Epithelial cell of esophagus (primary cell): ENCODE data around the gene SMAD2.
"Not testable (repeated sequence)": the region's sequence is repeated elsewhere in the genome, so short reads cannot be mapped to it uniquely, and the experiment has no call there.

Experiments used
- DNase-seq: peaks from one replicate; pipeline ENCODE4 v3.0.0; 2010; ENCODE audit warnings: low read depth
- H3K4me3 ChIP-seq: 2 replicates; pipeline ENCODE4 v1.5.1; 2011; ENCODE audit warnings: mild to moderate bottlenecking, low read length, control low read depth
- TF ChIP-seq, protein P1 (sequence below): IDR thresholded peaks from 2 replicates; pipeline ENCODE4 v1.5.1; 2011; ENCODE audit warnings: low read depth, mild to moderate bottlenecking, low read length, control low read depth, inconsistent platforms; ENCODE audit not compliant: insufficient read depth; ENCODE audit errors: missing control alignments

The SMAD2 gene

DNA sequence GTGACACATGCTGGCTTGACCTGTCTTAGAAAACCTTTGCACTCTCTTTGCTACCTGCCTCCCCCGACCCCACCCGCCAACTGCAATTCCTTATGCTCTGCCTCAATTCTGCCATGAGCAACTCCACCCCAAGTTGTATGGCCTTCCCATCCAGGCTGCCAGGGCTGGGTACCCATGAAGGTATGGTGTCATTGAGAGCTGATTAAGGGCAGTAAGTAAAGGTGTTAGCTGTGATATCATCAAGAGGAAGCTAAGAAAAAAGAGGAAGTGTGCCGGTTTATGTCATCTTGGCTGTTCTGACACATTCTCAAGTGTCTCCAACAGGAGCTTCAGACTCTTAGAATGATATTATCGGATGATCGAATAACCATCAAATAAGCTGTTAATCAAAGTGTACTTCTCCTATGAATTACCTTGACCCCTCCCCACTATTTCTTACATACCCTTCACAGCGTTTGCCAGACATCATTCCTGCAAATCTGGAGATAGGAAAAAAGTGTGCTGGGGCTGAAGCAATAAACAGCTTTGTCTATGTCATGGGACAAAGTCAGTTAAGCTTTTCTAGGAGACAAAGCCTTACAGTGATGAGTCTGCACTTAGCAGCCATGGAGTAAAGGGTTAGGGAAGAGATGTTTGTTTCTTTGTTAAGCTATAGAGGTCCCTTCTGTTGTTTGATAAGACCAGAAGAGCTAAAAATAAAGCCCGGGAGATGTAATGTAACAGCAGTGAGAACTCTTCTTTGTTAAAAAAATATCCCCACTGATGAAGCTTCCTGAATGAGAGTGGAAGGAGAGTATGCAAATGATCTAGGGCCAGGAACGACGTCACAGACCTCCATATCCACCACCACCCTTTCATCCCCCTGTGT lies 40.4 kb upstream of the SMAD2 start:
- no peak overlapping the region for H3K4me3 ChIP-seq
- DNase-seq = no peak
- TF ChIP-seq, protein P1, sequence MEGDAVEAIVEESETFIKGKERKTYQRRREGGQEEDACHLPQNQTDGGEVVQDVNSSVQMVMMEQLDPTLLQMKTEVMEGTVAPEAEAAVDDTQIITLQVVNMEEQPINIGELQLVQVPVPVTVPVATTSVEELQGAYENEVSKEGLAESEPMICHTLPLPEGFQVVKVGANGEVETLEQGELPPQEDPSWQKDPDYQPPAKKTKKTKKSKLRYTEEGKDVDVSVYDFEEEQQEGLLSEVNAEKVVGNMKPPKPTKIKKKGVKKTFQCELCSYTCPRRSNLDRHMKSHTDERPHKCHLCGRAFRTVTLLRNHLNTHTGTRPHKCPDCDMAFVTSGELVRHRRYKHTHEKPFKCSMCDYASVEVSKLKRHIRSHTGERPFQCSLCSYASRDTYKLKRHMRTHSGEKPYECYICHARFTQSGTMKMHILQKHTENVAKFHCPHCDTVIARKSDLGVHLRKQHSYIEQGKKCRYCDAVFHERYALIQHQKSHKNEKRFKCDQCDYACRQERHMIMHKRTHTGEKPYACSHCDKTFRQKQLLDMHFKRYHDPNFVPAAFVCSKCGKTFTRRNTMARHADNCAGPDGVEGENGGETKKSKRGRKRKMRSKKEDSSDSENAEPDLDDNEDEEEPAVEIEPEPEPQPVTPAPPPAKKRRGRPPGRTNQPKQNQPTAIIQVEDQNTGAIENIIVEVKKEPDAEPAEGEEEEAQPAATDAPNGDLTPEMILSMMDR = no peak

DNA sequence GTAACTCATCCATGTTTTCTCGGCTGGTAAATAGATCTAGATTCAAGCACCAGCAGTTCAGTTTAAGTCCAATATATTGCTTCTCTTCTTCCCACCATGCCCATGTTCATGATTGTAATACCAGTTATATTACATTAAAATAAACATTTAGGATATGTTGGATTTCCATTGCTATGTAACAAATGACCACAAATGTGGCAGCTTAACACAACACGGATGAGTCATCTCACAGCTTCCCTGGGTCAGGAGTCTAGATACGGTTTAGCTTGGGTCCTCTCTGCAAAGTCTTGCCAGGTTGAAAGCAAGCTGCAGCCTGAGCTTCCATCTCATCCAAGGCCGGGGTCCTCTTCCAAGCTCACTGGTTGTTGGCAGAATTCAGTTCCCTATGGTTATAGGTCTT lies 39.4 kb upstream of the SMAD2 start:
- TF ChIP-seq, protein P1 = no peak
- no peak for DNase-seq
- H3K4me3 ChIP-seq = no peak overlapping the region

DNA sequence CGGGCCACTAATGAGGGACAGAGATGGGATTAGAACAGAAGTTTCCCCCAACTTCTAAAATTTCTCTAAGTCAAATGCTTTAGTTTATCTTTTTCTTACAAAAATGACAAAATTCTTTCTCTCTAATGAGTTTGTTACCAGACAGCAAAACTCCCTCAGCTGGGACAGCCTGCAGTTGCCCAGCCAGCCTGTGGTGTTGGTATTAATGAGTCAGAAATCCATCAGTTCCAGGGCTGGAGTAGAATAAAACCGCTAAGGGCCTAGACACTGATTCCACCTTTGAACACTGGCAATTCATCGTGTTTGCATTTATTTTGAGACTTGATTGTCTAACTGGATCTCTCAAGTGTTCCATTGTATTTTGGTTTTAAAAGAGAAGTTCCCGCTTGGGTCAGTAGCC lies 38.3 kb upstream of the SMAD2 start:
- TF ChIP-seq, protein P1 = no peak
- DNase-seq = peak; percentile 14
- H3K4me3 ChIP-seq = no peak overlapping the region

GRCh38 chr18:47968006-47968676 lies 37.7 kb upstream of the SMAD2 start:
- no peak for DNase-seq
- H3K4me3 ChIP-seq = no peak overlapping the region
- TF ChIP-seq, protein P1 = no peak

GRCh38 chr18:47964053-47964452 lies 33.6 kb upstream of the SMAD2 start:
- no peak overlapping the region for H3K4me3 ChIP-seq
- peak; percentile 30 for DNase-seq
- TF ChIP-seq, protein P1 = no peak

GRCh38 chr18:47961003-47961402 lies 30.5 kb upstream of the SMAD2 start:
- DNase-seq, H3K4me3 ChIP-seq: not testable (repeated sequence)

DNA sequence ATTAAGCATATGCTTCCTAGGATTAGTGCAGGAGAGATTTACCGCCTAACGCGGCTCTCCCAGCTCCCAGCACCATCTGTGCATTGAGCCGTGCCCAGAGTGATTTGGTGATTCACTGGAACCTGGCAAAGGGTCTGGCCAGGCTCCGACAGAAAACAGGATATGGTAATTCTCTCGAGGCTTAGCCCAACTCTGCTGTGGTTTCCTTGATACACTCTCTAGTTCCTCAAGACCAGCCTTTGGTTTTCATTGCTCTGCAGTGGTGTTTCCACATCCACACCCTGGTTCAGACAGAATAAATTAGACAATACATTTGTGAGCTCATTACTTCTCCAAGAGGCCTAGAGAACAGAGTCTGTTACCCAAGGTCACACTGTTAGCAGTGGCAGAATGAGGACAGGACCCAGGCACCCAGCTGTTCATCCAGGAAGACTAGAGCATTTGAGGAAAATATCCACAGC lies 23.0 kb upstream of the SMAD2 start:
- no peak overlapping the region for H3K4me3 ChIP-seq
- DNase-seq = peak; percentile 67
- TF ChIP-seq, protein P1 = no peak
